GM12878 (cell line): ENCODE results near the gene NCMAP. TPM values are rescaled to one million over a fixed set of nuclear protein-coding genes. Genes with fewer than 3 reads are reported as not detected.

ENCODE experiments used
- ATAC-seq: fragments of 200-7000 bp; cut with Tn5 transposase; 3 replicates; pipeline ENCODE4 v1.9.1; 2020; ENCODE audit warnings: mild to moderate bottlenecking, moderate library complexity
- BruUV-seq: library from RNA; stranded (reverse); fragments of 400-500 nt; replicated peaks from 2 replicates; lab custom pipeline; 2021; lab: Mats Ljungman, UMichigan
- CTCF ChIA-PET: fragments of 300-600 bp; sonication (Branson Sonifier 250); formaldehyde crosslinking; extraction: SDS; loops from one replicate; lab custom pipeline; 2021; ENCODE audit warnings: inconsistent platforms; lab: Yijun Ruan, JAX
- POLR2A ChIA-PET: fragments of 350-600 bp; formaldehyde crosslinking; extraction: SDS; loops from one replicate; lab custom pipeline; 2021; ENCODE audit warnings: inconsistent platforms; lab: Charles Lee
- RAD21 ChIA-PET: fragments of 300-600 bp; sonication (Branson Sonifier 250); formaldehyde crosslinking; loops from one replicate; lab custom pipeline; 2023; ENCODE audit warnings: antibody characterized with exemption; ENCODE audit not compliant: unreplicated experiment; lab: Charles Lee
- SMC1A ChIA-PET: fragments of 300-600 bp; sonication (Branson Sonifier 250); formaldehyde crosslinking; loops from one replicate; lab custom pipeline; 2023; ENCODE audit not compliant: unreplicated experiment, uncharacterized antibody; lab: Charles Lee
- DNase-seq: peaks from one replicate; pipeline ENCODE4 v3.0.0-alpha.2; 2011; ENCODE audit warnings: low read depth, low spot score
- FAIRE-seq: peaks from 3 replicates; lab custom pipeline; 2011; peaks lifted over from hg19 to GRCh38; lab: Jason Lieb, UNC
- H2AFZ ChIP-seq: 2 replicates; pipeline ENCODE4 v1.6.0; 2011; ENCODE audit warnings: low read depth, low read length, control low read depth; ENCODE audit not compliant: control insufficient read depth
- H3K27ac ChIP-seq: 2 replicates; pipeline ENCODE4 v1.5.1; 2011; ENCODE audit warnings: control low read depth; ENCODE audit not compliant: control insufficient read depth, insufficient read depth
- H3K27me3 ChIP-seq, 2 experiments: replicated peaks in 1 of 2; 2 replicates each; pipeline versions ENCODE4 v1.6.0 to v1.6.1; 2011; ENCODE audit warnings: low read length in 1 of 2; ENCODE audit not compliant: control insufficient read depth in 2 of 2, insufficient read depth in 2 of 2
- H3K36me3 ChIP-seq, 2 experiments: 2 replicates each; pipeline ENCODE4 v1.5.1; 2011; ENCODE audit warnings: low read length in 1 of 2; ENCODE audit not compliant: control insufficient read depth in 2 of 2, insufficient read depth in 2 of 2
- H3K4me1 ChIP-seq: 2 replicates; pipeline ENCODE4 v1.6.1; 2011; ENCODE audit warnings: mild to moderate bottlenecking, low read length, moderate library complexity, mixed read lengths; ENCODE audit not compliant: control insufficient read depth, insufficient read depth
- H3K4me2 ChIP-seq: 2 replicates; pipeline ENCODE4 v1.6.0; 2011; ENCODE audit warnings: control low read depth; ENCODE audit not compliant: control insufficient read depth, insufficient read depth
- H3K4me3 ChIP-seq: fragments of 200-600 bp; sonication (generic); 2 replicates; pipeline ENCODE4 v1.5.1; 2016
- H3K79me2 ChIP-seq: 2 replicates; pipeline ENCODE4 v1.6.0; 2011; ENCODE audit warnings: low read length; ENCODE audit not compliant: control insufficient read depth, insufficient read depth
- H3K9ac ChIP-seq: 2 replicates; pipeline ENCODE4 v1.8.0; 2011; ENCODE audit warnings: low read length, control low read depth, mixed read lengths; ENCODE audit not compliant: control insufficient read depth, insufficient read depth
- H3K9me3 ChIP-seq: replicated peaks from 3 replicates; pipeline ENCODE4 v1.5.1; 2011; ENCODE audit warnings: mild to moderate bottlenecking, low read length; ENCODE audit not compliant: control insufficient read depth, insufficient read depth
- H4K20me1 ChIP-seq: 2 replicates; pipeline ENCODE4 v1.6.0; 2011; ENCODE audit not compliant: control insufficient read depth, insufficient read depth
- BMI1 ChIP-seq: fragments of 450-650 bp; IDR thresholded peaks from 2 replicates; pipeline ENCODE4 v1.6.1; 2016; ENCODE audit warnings: mild to moderate bottlenecking, moderate library complexity, borderline replicate concordance
- CBX5 ChIP-seq: sonication (generic); IDR thresholded peaks from 2 replicates; pipeline ENCODE4 v1.6.1; 2016; ENCODE audit warnings: low read depth, moderate library complexity, mild to moderate bottlenecking, inconsistent platforms
- EGR1 ChIP-seq, 2 experiments: IDR thresholded peaks; 1 replicate in 1 of 2; 2 replicates in 1 of 2; pipeline ENCODE4 v1.6.1; 2011 to 2012; ENCODE audit warnings: low read depth in 2 of 2, low read length in 2 of 2, borderline replicate concordance in 1 of 2, mild to moderate bottlenecking in 1 of 2, moderate library complexity in 1 of 2
- POLR2A ChIP-seq: IDR thresholded peaks from 2 replicates; pipeline ENCODE4 v1.6.1; 2011; ENCODE audit warnings: low read depth, mild to moderate bottlenecking, low read length
- SUPT20H ChIP-seq: IDR thresholded peaks from 2 replicates; pipeline ENCODE4 v1.6.1; 2011; ENCODE audit warnings: low read depth, mild to moderate bottlenecking, low read length, moderate library complexity, borderline replicate concordance; ENCODE audit not compliant: control insufficient read depth
- TBL1XR1 ChIP-seq: IDR thresholded peaks from 2 replicates; pipeline ENCODE4 v1.6.1; 2012; ENCODE audit warnings: low read depth, low read length, improper control_type of control experiment
- ZBTB11 ChIP-seq: fragments of 450-650 bp; formaldehyde crosslinking; IDR thresholded peaks from 2 replicates; pipeline ENCODE4 v1.5.0; 2022; ENCODE audit warnings: mild to moderate bottlenecking, missing genetic modification characterization
- WGBS: methylation state at CpG from one replicate; pipeline ENCODE4 v1.1.6; 2016; ENCODE audit warnings: low lambda C conversion rate; ENCODE audit not compliant: insufficient replicate concordance, insufficient coverage; ENCODE audit errors: missing lambda C conversion rate; 5-methylcytosine and 5-hydroxymethylcytosine counted together
- in situ Hi-C: fragments of 300-500 bp; cut with MboI; formaldehyde crosslinking; loops from 9 replicates; pipeline ENCODE4 v1.14.3; 2018; ENCODE audit warnings: mixed read lengths
- intact Hi-C: fragments of 100-400 bp; cut with micrococcal nuclease; formaldehyde crosslinking; loops from one replicate; pipeline ENCODE4 v1.14.2; 2022; ENCODE audit not compliant: unreplicated experiment
- polyA plus RNA-seq, 11 experiments: library from polyadenylated mRNA; depleted of rRNA in 4 of 11; unstranded in 6 of 11; stranded (reverse) in 5 of 11; fragments of >200 nt; fragmentation: Nextera tagmentation in 4 of 11; fragmentation: Illumina TruSeq in 1 of 11; extraction: Ambion mirVana in 4 of 11; extraction: Trizol in 1 of 11; gene quantifications; 1 replicate in 1 of 11; 2 replicates in 10 of 11; pipeline versions ENCODE4 v1.2.1 to v1.2.3, GENCODE V29; 2011 to 2016; ENCODE audit warnings: inconsistent platforms in 2 of 11, missing spikeins in 2 of 11, low read depth in 1 of 11
- total RNA-seq, 4 experiments: library from RNA; depleted of rRNA in 3 of 4; stranded (reverse); fragments of >200 nt in 3 of 4; fragmentation: Illumina TruSeq in 1 of 4; extraction: Trizol in 1 of 4; gene quantifications; 2 replicates each; pipeline versions ENCODE4 v1.2.1 to v1.2.3, GENCODE V29; 2013 to 2021
- TF ChIP-seq, protein P1 (sequence below): IDR thresholded peaks from 2 replicates; pipeline ENCODE4 v1.6.1; 2012; ENCODE audit warnings: improper control_type of control experiment, low read depth, low read length; ENCODE audit not compliant: insufficient replicate concordance

The NCMAP gene
- total and polyA plus RNA-seq, 10 of the 15 experiments (the other 5 are each of a cell fraction or from before 2014, with no cell fraction given): not detected

GRCh38 chr1:24596401-24596880 lies 40.6 kb downstream of the NCMAP start (continued):
- TF ChIP-seq, protein P1, sequence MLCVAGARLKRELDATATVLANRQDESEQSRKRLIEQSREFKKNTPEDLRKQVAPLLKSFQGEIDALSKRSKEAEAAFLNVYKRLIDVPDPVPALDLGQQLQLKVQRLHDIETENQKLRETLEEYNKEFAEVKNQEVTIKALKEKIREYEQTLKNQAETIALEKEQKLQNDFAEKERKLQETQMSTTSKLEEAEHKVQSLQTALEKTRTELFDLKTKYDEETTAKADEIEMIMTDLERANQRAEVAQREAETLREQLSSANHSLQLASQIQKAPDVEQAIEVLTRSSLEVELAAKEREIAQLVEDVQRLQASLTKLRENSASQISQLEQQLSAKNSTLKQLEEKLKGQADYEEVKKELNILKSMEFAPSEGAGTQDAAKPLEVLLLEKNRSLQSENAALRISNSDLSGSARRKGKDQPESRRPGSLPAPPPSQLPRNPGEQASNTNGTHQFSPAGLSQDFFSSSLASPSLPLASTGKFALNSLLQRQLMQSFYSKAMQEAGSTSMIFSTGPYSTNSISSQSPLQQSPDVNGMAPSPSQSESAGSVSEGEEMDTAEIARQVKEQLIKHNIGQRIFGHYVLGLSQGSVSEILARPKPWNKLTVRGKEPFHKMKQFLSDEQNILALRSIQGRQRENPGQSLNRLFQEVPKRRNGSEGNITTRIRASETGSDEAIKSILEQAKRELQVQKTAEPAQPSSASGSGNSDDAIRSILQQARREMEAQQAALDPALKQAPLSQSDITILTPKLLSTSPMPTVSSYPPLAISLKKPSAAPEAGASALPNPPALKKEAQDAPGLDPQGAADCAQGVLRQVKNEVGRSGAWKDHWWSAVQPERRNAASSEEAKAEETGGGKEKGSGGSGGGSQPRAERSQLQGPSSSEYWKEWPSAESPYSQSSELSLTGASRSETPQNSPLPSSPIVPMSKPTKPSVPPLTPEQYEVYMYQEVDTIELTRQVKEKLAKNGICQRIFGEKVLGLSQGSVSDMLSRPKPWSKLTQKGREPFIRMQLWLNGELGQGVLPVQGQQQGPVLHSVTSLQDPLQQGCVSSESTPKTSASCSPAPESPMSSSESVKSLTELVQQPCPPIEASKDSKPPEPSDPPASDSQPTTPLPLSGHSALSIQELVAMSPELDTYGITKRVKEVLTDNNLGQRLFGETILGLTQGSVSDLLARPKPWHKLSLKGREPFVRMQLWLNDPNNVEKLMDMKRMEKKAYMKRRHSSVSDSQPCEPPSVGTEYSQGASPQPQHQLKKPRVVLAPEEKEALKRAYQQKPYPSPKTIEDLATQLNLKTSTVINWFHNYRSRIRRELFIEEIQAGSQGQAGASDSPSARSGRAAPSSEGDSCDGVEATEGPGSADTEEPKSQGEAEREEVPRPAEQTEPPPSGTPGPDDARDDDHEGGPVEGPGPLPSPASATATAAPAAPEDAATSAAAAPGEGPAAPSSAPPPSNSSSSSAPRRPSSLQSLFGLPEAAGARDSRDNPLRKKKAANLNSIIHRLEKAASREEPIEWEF: no peak

GRCh38 chr1:24599265-24599664 lies 43.4 kb downstream of the NCMAP start:
- CTCF ChIA-PET: interaction anchor here (0.7 to 1.6 kb wide), 3 partner anchors 12 to 509 kb away, joined by 3 to 5 read pairs (median 4); no protein-coding TSS in a partner anchor
- TF ChIP-seq POLR2A (no peak), ZBTB11 (CRISPR knock-in tag) (no peak), EGR1 (IDR thresholded peaks at IDR 0.05; ENCODE audit: borderline replicate concordance in 1 of 2, low read depth in 2 of 2, low read length in 2 of 2) (no peak), BMI1 (no peak), TBL1XR1 (no peak), SUPT20H (no peak), CBX5 (no peak)

More at GRCh38 chr1:24599265-24599664, 43.4 kb downstream of the NCMAP start:
- Histone ChIP-seq H3K9me3 (no peaks in the 10 kb centered on the region; the same call in 2 of the 3 replicates), H3K27me3 (peaks cover 0 to 2% of the 10 kb centered on the region in 2 experiments; a peak in 2 of 4 replicates), H3K4me2 (no peak overlapping the region), H3K79me2 (no peaks in the 10 kb centered on the region), H3K27ac (no peak overlapping the region), H3K4me1 (no peaks in the 10 kb centered on the region), H3K36me3 (no peaks in the 10 kb centered on the region), H3K4me3 (no peak overlapping the region), H2AFZ (no peak overlapping the region), H3K9ac (no peak overlapping the region), H4K20me1 (no peaks in the 10 kb centered on the region)
- no peak for ATAC-seq
- WGBS: 18% methylated on average over 3 of the region's 3 CpGs
- no TSS peak for BruUV-seq
- SMC1A ChIA-PET: no interaction called here
- in situ Hi-C loops: no loop called here
- POLR2A ChIA-PET: no interaction called here
- no peak for FAIRE-seq
- no peak for DNase-seq
- RAD21 ChIA-PET: no interaction called here
- intact Hi-C loops: no loop called here
